ENCODE results near the gene DDOST. TPM values are rescaled to one million over a fixed set of nuclear protein-coding genes. Genes with fewer than 3 reads are reported as not detected.

The DDOST gene
- total and polyA plus RNA-seq, 2 experiments from 2014 or later: 320 to 405 TPM

DNA sequence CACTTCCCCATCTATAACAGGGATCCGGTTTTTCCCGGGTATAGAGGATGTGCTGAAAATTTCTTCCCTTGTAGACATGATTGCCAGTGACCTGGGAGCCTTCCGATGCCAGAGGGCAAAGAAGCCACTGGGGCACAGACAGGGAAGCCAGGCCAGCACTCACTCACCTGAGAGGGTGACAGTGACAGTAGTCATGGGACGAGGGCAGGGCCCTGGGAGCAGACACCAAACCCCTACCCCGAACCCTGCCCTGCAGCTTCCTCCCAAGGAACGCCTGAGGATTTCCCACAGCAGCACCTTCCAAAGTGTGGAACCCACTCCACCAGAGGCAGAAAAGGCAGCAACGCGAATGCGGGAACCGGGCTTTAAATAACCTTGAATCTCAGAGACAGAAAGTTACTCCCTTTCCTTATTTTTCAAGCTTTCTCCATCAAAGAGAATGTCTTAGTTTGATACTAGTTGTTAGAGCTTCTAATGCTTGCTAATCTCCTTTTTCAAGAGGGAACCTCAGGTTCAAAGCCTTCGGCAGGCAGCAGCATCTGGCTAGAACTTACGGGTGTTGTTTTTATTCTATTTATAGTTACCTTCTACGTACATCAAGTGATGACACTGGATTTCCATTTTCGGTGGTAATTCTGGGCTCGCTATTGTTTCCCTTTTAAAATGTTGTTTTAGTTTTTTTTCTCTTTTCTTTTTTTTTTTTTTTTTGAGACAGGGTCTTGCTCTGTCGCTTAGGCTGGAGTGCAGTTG is 2.8 kb downstream of the DDOST start:
- WGBS (ENCODE audit: low lambda C conversion rate, missing lambda C conversion rate): 98% methylated on average over 16 of the region's 16 CpGs
- TF ChIP-seq, protein P1, sequence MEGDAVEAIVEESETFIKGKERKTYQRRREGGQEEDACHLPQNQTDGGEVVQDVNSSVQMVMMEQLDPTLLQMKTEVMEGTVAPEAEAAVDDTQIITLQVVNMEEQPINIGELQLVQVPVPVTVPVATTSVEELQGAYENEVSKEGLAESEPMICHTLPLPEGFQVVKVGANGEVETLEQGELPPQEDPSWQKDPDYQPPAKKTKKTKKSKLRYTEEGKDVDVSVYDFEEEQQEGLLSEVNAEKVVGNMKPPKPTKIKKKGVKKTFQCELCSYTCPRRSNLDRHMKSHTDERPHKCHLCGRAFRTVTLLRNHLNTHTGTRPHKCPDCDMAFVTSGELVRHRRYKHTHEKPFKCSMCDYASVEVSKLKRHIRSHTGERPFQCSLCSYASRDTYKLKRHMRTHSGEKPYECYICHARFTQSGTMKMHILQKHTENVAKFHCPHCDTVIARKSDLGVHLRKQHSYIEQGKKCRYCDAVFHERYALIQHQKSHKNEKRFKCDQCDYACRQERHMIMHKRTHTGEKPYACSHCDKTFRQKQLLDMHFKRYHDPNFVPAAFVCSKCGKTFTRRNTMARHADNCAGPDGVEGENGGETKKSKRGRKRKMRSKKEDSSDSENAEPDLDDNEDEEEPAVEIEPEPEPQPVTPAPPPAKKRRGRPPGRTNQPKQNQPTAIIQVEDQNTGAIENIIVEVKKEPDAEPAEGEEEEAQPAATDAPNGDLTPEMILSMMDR (IDR thresholded peaks at IDR 0.05; ENCODE audit: poor library complexity): no peak
- no peak for TF ChIP-seq EZH2phosphoT487 (IDR thresholded peaks at IDR 0.05; ENCODE audit: low read depth, severe bottlenecking, unreplicated experiment)
- no peak for TF ChIP-seq EZH2 (IDR thresholded peaks at IDR 0.05; ENCODE audit: borderline replicate concordance)
- no peak for DNase-seq (ENCODE audit: low spot score)
- H3K9me2 ChIP-seq (replicated peaks; ENCODE audit: insufficient read depth): no peaks in the 10 kb centered on the region
- H3K9me3 ChIP-seq (ENCODE audit: low read depth): no peaks in the 10 kb centered on the region
- peaks cover 11% of the 10 kb centered on the region for H3K4me1 ChIP-seq (ENCODE audit: insufficient read depth)
- H3K4me3 ChIP-seq: no peak overlapping the region
- no peaks in the 10 kb centered on the region for H3K27me3 ChIP-seq
- peaks cover 8% of the 10 kb centered on the region for H4K20me1 ChIP-seq (ENCODE audit: insufficient read depth, poor library complexity, severe bottlenecking)
- no peak overlapping the region for H3K4me2 ChIP-seq
- no peaks in the 10 kb centered on the region for H3K36me3 ChIP-seq (replicated peaks; ENCODE audit: insufficient read depth, low read depth)
- no peak overlapping the region for H2AFZ ChIP-seq
- H3K79me2 ChIP-seq: peaks cover 47% of the 10 kb centered on the region
- H3K27ac ChIP-seq: no peak overlapping the region

DNA sequence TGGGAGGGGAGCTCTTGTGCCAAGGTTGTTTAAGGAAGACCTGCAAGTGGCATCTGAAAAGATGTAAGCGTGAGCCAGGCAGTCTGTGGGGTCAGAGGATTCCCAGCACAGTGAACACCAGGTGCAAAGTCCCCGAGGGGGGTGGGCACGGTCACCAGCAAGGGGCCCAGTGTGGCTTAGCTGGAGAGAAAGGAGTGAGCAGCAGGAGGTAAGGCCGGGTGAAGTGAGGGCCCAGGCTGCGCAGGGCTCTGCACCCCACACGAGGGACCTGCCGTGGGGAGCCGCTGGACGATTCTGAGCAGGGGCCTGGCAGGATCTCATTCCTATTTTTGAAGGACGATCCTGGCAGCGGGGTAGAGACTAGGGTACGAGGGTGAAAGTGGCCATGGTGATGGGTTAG is 4.1 kb downstream of the DDOST start:
- TF ChIP-seq, protein P1 (IDR thresholded peaks at IDR 0.05; ENCODE audit: poor library complexity): no peak
- TF ChIP-seq EZH2phosphoT487 (IDR thresholded peaks at IDR 0.05; ENCODE audit: low read depth, severe bottlenecking, unreplicated experiment) (no peak), EZH2 (IDR thresholded peaks at IDR 0.05; ENCODE audit: borderline replicate concordance) (no peak)
- Histone ChIP-seq H3K36me3 (replicated peaks; ENCODE audit: insufficient read depth, low read depth) (no peaks in the 10 kb centered on the region), H3K4me3 (no peak overlapping the region), H4K20me1 (ENCODE audit: insufficient read depth, poor library complexity, severe bottlenecking) (peaks cover 8% of the 10 kb centered on the region), H3K4me2 (no peak overlapping the region), H3K9me3 (ENCODE audit: low read depth) (no peaks in the 10 kb centered on the region), H3K27me3 (no peaks in the 10 kb centered on the region), H3K27ac (no peak overlapping the region), H3K9me2 (replicated peaks; ENCODE audit: insufficient read depth) (no peaks in the 10 kb centered on the region), H3K79me2 (peaks cover 47% of the 10 kb centered on the region), H2AFZ (no peak overlapping the region), H3K4me1 (ENCODE audit: insufficient read depth) (peaks cover 7% of the 10 kb centered on the region)
- WGBS (ENCODE audit: low lambda C conversion rate, missing lambda C conversion rate): 95% methylated on average over 9 of the region's 12 CpGs
- no peak for DNase-seq (ENCODE audit: low spot score)

DNA sequence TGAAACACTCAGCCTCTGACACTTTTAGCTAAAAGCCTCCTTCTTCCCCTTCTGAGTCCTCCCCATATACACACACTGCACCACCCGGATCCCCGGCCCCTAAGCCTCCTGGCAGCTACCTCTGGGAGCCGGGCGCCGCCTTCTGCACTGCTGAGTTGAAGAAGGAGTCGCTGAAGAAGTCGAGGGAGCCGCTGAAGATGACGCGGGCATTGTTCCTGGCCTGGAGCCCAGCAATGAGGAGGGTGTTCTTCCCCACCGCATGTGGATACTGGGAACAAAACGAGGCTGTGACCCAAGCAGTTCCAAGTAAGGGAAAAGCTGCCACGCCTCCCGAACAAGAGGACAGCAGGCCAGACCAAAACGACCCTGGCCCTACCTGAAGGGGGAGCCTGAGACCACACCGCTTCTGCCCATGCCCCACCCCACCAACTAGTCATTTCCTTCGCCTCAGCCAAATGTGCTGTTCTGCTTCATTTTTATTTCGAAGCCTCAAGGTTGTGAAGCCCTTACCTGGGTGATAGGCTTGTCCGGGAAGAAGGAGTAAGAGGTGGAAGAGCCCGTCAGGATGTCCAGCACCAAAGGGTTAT is 7.0 kb downstream of the DDOST start:
- Histone ChIP-seq H3K79me2 (peaks cover 28% of the 10 kb centered on the region), H2AFZ (no peak overlapping the region), H3K4me1 (ENCODE audit: insufficient read depth) (no peaks in the 10 kb centered on the region), H3K9me3 (ENCODE audit: low read depth) (no peaks in the 10 kb centered on the region), H3K36me3 (replicated peaks; ENCODE audit: insufficient read depth, low read depth) (no peaks in the 10 kb centered on the region), H3K4me2 (no peak overlapping the region), H3K9me2 (replicated peaks; ENCODE audit: insufficient read depth) (no peaks in the 10 kb centered on the region), H3K27ac (no peak overlapping the region), H3K4me3 (no peak overlapping the region), H3K27me3 (no peaks in the 10 kb centered on the region), H4K20me1 (ENCODE audit: insufficient read depth, poor library complexity, severe bottlenecking) (peaks cover 4% of the 10 kb centered on the region)
- TF ChIP-seq EZH2 (IDR thresholded peaks at IDR 0.05; ENCODE audit: borderline replicate concordance) (no peak), EZH2phosphoT487 (IDR thresholded peaks at IDR 0.05; ENCODE audit: low read depth, severe bottlenecking, unreplicated experiment) (no peak)
- TF ChIP-seq, protein P1 (IDR thresholded peaks at IDR 0.05; ENCODE audit: poor library complexity): no peak
- DNase-seq (ENCODE audit: low spot score): no peak
- WGBS (ENCODE audit: low lambda C conversion rate, missing lambda C conversion rate): 91% methylated on average over 19 of the region's 20 CpGs
